Glutamatergic neuron (in vitro differentiated cells): ENCODE results near the gene PHLDB3. TPM values are rescaled to one million over a fixed set of nuclear protein-coding genes. Genes with fewer than 3 reads are reported as not detected.

Source experiments
- DNase-seq: peaks from one replicate; pipeline ENCODE4 v3.0.0; 2022
- H3K27ac Mint-ChIP-seq: one replicate; pipeline ENCODE4 v1.8.0; 2020; ENCODE audit warnings: mild to moderate bottlenecking, mixed read lengths, inconsistent platforms; ENCODE audit not compliant: unreplicated experiment
- H3K27me3 Mint-ChIP-seq: one replicate; pipeline ENCODE4 v1.8.0; 2020; ENCODE audit warnings: mild to moderate bottlenecking, moderate library complexity, mixed read lengths, inconsistent platforms; ENCODE audit not compliant: unreplicated experiment
- H3K36me3 Mint-ChIP-seq: one replicate; pipeline ENCODE4 v1.8.0; 2020; ENCODE audit warnings: mild to moderate bottlenecking, mixed read lengths, inconsistent platforms; ENCODE audit not compliant: unreplicated experiment
- H3K4me1 Mint-ChIP-seq: one replicate; pipeline ENCODE4 v1.8.0; 2020; ENCODE audit warnings: mild to moderate bottlenecking, low read depth, mixed read lengths, inconsistent platforms; ENCODE audit not compliant: unreplicated experiment
- H3K4me3 Mint-ChIP-seq: one replicate; pipeline ENCODE4 v1.8.0; 2020; ENCODE audit warnings: mild to moderate bottlenecking, mixed read lengths, inconsistent platforms; ENCODE audit not compliant: unreplicated experiment
- H3K9me3 Mint-ChIP-seq: one replicate; pipeline ENCODE4 v1.8.0; 2020; ENCODE audit warnings: mild to moderate bottlenecking, moderate library complexity, mixed read lengths, inconsistent platforms; ENCODE audit not compliant: unreplicated experiment
- total RNA-seq: library from RNA; stranded (reverse); fragmentation: NEBNext Ultra II Directional; extraction: Animal tissue kit (Norgen Biotek cat#: 25700); gene quantifications from one replicate; pipeline ENCODE4 v1.2.1, GENCODE V29; 2021; ENCODE audit not compliant: unreplicated experiment
- TF ChIP-seq, protein P1 (sequence below): fragments of 200-600 bp; sonication (generic); IDR thresholded peaks from one replicate; pipeline ENCODE4 v1.5.0; 2021; ENCODE audit not compliant: partially characterized antibody, unreplicated experiment

PHLDB3 gene
- total RNA-seq, 1 donor from 2014 or later, result 6.8 TPM

GRCh38 chr19:43470288-43470687, 34.3 kb downstream of the PHLDB3 start:
- H3K27ac Mint-ChIP-seq, result no peak overlapping the region
- no peak for DNase-seq
- H3K36me3 Mint-ChIP-seq, result no peaks in the 10 kb centered on the region
- H3K4me1 Mint-ChIP-seq, result no peaks in the 10 kb centered on the region
- peaks cover 4% of the 10 kb centered on the region for H3K9me3 Mint-ChIP-seq
- peaks cover 11% of the 10 kb centered on the region for H3K27me3 Mint-ChIP-seq
- no peak overlapping the region for H3K4me3 Mint-ChIP-seq
- TF ChIP-seq, protein P1, sequence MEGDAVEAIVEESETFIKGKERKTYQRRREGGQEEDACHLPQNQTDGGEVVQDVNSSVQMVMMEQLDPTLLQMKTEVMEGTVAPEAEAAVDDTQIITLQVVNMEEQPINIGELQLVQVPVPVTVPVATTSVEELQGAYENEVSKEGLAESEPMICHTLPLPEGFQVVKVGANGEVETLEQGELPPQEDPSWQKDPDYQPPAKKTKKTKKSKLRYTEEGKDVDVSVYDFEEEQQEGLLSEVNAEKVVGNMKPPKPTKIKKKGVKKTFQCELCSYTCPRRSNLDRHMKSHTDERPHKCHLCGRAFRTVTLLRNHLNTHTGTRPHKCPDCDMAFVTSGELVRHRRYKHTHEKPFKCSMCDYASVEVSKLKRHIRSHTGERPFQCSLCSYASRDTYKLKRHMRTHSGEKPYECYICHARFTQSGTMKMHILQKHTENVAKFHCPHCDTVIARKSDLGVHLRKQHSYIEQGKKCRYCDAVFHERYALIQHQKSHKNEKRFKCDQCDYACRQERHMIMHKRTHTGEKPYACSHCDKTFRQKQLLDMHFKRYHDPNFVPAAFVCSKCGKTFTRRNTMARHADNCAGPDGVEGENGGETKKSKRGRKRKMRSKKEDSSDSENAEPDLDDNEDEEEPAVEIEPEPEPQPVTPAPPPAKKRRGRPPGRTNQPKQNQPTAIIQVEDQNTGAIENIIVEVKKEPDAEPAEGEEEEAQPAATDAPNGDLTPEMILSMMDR, result no peak

- TF ChIP-seq, protein P1, result no peak
- no peaks in the 10 kb centered on the region for H3K4me1 Mint-ChIP-seq
- no peak for DNase-seq
- H3K27me3 Mint-ChIP-seq, result peaks cover 8% of the 10 kb centered on the region
- H3K36me3 Mint-ChIP-seq, result no peaks in the 10 kb centered on the region
- H3K27ac Mint-ChIP-seq, result no peak overlapping the region
- H3K9me3 Mint-ChIP-seq, result peaks cover 3% of the 10 kb centered on the region
- H3K4me3 Mint-ChIP-seq, result no peak overlapping the region
Observed at GRCh38 chr19:43469160-43469480, 35.4 kb downstream of the PHLDB3 start.

GRCh38 chr19:43468354-43469159, 36.0 kb downstream of the PHLDB3 start:
- Mint-ChIP-seq H3K9me3 (peaks cover 3% of the 10 kb centered on the region), H3K4me3 (no peak overlapping the region), H3K36me3 (no peaks in the 10 kb centered on the region), H3K27ac (no peak overlapping the region), H3K4me1 (no peaks in the 10 kb centered on the region), H3K27me3 (peaks cover 4% of the 10 kb centered on the region)
- DNase-seq, result no peak
- TF ChIP-seq, protein P1, result no peak

- Mint-ChIP-seq H3K27me3 (peaks cover 4% of the 10 kb centered on the region), H3K4me3 (no peak overlapping the region), H3K9me3 (peaks cover 2% of the 10 kb centered on the region), H3K27ac (no peak overlapping the region), H3K4me1 (no peaks in the 10 kb centered on the region), H3K36me3 (no peaks in the 10 kb centered on the region)
- TF ChIP-seq, protein P1, result no peak
- DNase-seq, result no peak
Observed at GRCh38 chr19:43467730-43468129, 36.8 kb downstream of the PHLDB3 start.

GRCh38 chr19:43467276-43467675, 37.3 kb downstream of the PHLDB3 start:
- Mint-ChIP-seq H3K27me3 (peaks cover 5% of the 10 kb centered on the region), H3K27ac (no peak overlapping the region), H3K9me3 (peaks cover 2% of the 10 kb centered on the region), H3K4me3 (no peak overlapping the region), H3K4me1 (no peaks in the 10 kb centered on the region), H3K36me3 (no peaks in the 10 kb centered on the region)
- TF ChIP-seq, protein P1, result no peak
- DNase-seq, result no peak
